Muscle of leg (tissue), 11 donors: ENCODE data around the gene PTPRN2. TPM values are rescaled to one million over a fixed set of nuclear protein-coding genes. Genes with fewer than 3 reads are reported as not detected.
"Not testable (repeated sequence)": the region's sequence is repeated elsewhere in the genome, so short reads cannot be mapped to it uniquely, and the experiment has no call there.

Experiments
- DNase-seq: peaks from one replicate; pipeline ENCODE4 v3.0.0; 2013
- H3K27ac ChIP-seq: one replicate; pipeline ENCODE4 v1.5.1; 2013; ENCODE audit warnings: mild to moderate bottlenecking, low read length, control low read depth
- H3K27me3 ChIP-seq: one replicate; pipeline ENCODE4 v1.6.1; 2013; ENCODE audit warnings: low read length; ENCODE audit not compliant: control insufficient read depth, insufficient read depth
- H3K36me3 ChIP-seq: one replicate; pipeline ENCODE4 v1.6.1; 2013; ENCODE audit warnings: low read length; ENCODE audit not compliant: control insufficient read depth, insufficient read depth
- H3K4me1 ChIP-seq: one replicate; pipeline ENCODE4 v1.6.1; 2013; ENCODE audit warnings: low read length; ENCODE audit not compliant: control insufficient read depth, insufficient read depth
- H3K4me3 ChIP-seq: one replicate; pipeline ENCODE4 v1.5.1; 2013; ENCODE audit warnings: low read length, control low read depth
- H3K9me3 ChIP-seq: replicated peaks from 2 replicates; pipeline ENCODE4 v1.6.1; 2013; ENCODE audit warnings: low read depth, low read length; ENCODE audit not compliant: control insufficient read depth
- WGBS: methylation state at CpG from one replicate; pipeline ENCODE4 v1.1.5; 2013; ENCODE audit warnings: missing lambda C conversion rate; ENCODE audit not compliant: insufficient coverage; 5-methylcytosine and 5-hydroxymethylcytosine counted together
- polyA plus RNA-seq, 8 donors: library from polyadenylated mRNA; unstranded; fragments of 120-200 nt; gene quantifications; one replicate each; pipeline versions ENCODE4 v1.2.1 to v1.2.3, GENCODE V29; 2013; ENCODE audit warnings: inconsistent platforms in 1 of 8, low replicate concordance in 1 of 8; ENCODE audit not compliant: insufficient read length in 8 of 8, insufficient read depth in 1 of 8
- total RNA-seq: library from RNA; stranded (reverse); fragments of 120-200 nt; gene quantifications from one replicate; pipeline ENCODE4 v1.2.4, GENCODE V29; 2013

Gene PTPRN2
- total and polyA plus RNA-seq, 9 donors = 1.4 to 2.9 (median 2.3) TPM

DNA sequence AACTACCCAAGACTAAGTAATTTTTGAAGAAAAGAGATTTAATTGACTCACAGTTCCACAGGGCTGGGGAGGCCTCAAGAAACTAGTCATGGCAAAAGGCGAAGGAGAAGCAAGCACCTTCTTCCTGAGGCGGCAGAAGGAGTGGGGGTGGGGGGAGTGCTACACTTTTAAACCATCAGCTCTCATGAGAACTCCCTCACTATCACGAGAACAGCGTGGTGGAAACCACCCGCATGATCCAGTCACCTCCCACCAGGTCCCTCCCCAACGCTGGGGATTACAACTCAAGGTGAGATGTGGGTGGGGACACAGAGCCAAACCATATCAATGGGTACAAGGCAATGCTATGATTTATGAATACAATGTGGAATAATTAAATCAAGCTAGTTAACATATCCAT lies 241.9 kb downstream of the PTPRN2 start:
- H3K27ac ChIP-seq = no peak overlapping the region
- H3K27me3 ChIP-seq = no peaks in the 10 kb centered on the region
- H3K4me3 ChIP-seq = no peak overlapping the region
- no peaks in the 10 kb centered on the region for H3K36me3 ChIP-seq
- no peak for DNase-seq
- H3K9me3 ChIP-seq = peaks cover 9% of the 10 kb centered on the region
- no CpG with 5 or more reads among the region's 6 CpGs for WGBS
- H3K4me1 ChIP-seq = no peaks in the 10 kb centered on the region

DNA sequence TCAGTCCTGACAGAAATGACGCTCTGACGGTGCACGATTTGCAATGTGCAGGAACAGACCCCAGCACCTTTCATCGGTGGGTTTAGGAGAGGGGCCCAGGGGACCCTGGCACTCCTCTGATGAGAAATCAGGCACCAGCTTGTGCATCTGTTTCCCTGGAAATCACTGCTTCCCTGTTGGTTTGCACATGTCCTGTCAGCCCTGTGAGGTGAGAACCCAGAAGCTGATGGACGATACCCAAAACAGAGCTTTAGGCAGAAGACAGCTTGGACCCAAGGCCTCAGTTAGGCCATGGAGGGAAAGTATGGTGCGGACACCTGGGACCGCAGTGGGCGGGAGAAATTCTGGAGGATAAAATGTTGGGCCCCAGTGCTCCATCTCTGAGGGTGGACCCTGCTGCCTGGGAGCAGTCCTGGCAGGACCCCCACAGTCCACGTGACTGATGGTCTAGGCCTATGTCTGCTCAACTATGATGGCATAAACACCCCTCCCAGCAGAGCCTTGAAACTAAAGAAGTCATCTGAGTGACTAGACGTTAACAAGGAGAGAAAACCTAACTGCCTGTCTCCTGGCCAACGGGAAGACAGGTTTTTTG lies 242.8 kb downstream of the PTPRN2 start:
- WGBS = 91% methylated on average over 8 of the region's 11 CpGs
- H3K36me3 ChIP-seq = no peaks in the 10 kb centered on the region

GRCh38 chr7:158343936-158344455 lies 243.6 kb downstream of the PTPRN2 start:
- H3K36me3 ChIP-seq = no peaks in the 10 kb centered on the region
- H3K27me3 ChIP-seq = no peaks in the 10 kb centered on the region
- WGBS = 86% methylated on average over 10 of the region's 10 CpGs
- no peak for DNase-seq
- H3K4me3 ChIP-seq = no peak overlapping the region
- H3K27ac ChIP-seq = no peak overlapping the region
- H3K4me1 ChIP-seq = no peaks in the 10 kb centered on the region
- H3K9me3 ChIP-seq = peaks cover 9% of the 10 kb centered on the region

More for the DNA sequence above, 242.8 kb downstream of the PTPRN2 start:
- Histone ChIP-seq H3K27ac (no peak overlapping the region), H3K9me3 (peaks cover 9% of the 10 kb centered on the region), H3K4me1 (no peaks in the 10 kb centered on the region), H3K27me3 (no peaks in the 10 kb centered on the region), H3K4me3 (no peak overlapping the region)
- DNase-seq = no peak

GRCh38 chr7:158343526-158343925 lies 244.1 kb downstream of the PTPRN2 start:
- H3K36me3 ChIP-seq = no peaks in the 10 kb centered on the region
- DNase-seq = no peak
- H3K4me3 ChIP-seq = no peak overlapping the region
- WGBS = 93% methylated on average over 17 of the region's 20 CpGs
- peaks cover 9% of the 10 kb centered on the region for H3K9me3 ChIP-seq
- no peak overlapping the region for H3K27ac ChIP-seq
- H3K4me1 ChIP-seq = no peaks in the 10 kb centered on the region
- H3K27me3 ChIP-seq = no peaks in the 10 kb centered on the region

DNA sequence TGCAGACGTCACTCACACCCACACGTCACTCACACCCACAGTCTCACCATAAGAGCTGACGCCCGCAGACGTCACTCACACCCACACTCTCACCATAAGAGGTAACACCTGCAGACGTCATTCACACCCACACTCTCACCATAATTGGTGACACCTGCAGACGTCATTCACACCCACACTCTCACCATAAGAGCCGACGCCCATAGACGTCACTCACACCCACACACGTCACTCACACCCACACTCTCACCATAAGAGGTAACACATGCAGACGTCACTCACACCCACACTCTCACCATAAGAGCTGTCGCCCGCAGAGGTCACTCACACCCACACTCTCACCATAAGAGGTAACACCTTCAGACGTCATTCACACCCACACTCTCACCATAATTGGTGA lies 246.5 kb downstream of the PTPRN2 start:
- not testable (repeated sequence) for H3K36me3 ChIP-seq, H3K27ac ChIP-seq, H3K27me3 ChIP-seq, H3K4me1 ChIP-seq, DNase-seq, H3K4me3 ChIP-seq
- WGBS = 80% methylated on average over 10 of the region's 15 CpGs
- peaks cover 11% of the 10 kb centered on the region for H3K9me3 ChIP-seq

DNA sequence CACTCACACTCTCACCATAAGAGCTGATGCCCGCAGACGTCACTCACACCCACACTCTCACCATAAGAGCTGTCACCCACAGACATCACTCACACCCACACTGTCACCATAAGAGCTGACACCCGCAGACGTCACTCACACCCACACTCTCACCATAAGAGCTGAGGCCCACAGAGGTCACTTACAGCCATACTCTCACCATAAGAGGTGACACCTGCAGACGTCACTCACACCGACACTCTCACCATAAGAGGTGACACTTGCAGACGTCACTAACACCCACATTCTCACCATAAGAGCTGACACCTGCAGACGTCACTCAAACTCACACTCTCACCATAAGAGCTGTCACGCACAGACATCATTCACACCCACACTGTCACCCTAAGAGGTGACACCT lies 250.7 kb downstream of the PTPRN2 start:
- not testable (repeated sequence) for H3K4me3 ChIP-seq, H3K27ac ChIP-seq, H3K4me1 ChIP-seq, H3K36me3 ChIP-seq, H3K9me3 ChIP-seq, DNase-seq, H3K27me3 ChIP-seq
- 72% methylated on average over 6 of the region's 9 CpGs for WGBS

- WGBS = 25% methylated on average over 1 of the region's 5 CpGs
- H3K36me3 ChIP-seq, H3K4me3 ChIP-seq, H3K27ac ChIP-seq, H3K4me1 ChIP-seq, DNase-seq, H3K27me3 ChIP-seq: not testable (repeated sequence)
- peaks cover 15% of the 10 kb centered on the region for H3K9me3 ChIP-seq
These were observed 255.1 kb downstream of the PTPRN2 start for GRCh38 chr7:158332516-158332915.

DNA sequence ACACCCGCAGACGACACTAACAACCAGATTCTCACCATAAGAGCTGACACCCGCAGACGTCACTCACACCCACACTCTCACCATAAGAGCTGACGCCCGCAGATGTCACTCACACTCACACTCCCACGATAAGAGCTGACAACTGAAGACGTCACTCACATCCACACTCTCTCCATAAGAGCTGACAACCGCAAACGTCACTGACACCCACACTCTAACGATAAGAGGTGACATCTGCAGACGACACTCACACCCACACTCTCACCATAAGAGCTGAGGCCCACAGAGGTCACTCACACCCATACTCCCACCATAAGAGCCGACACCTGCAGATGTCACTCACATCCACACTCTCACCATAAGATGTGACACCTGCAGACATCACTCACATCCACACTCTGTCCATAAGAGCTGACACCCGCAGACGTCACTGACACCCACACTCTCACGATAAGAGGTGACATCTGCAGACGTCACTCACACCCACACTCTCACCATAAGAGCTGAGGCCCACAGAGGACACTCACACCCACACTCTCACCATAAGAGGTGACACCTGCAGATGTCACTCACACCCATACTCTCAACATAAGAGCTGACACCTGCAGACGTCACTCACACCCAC lies 255.7 kb downstream of the PTPRN2 start:
- H3K9me3 ChIP-seq = peaks cover 15% of the 10 kb centered on the region
- not testable (repeated sequence) for H3K27me3 ChIP-seq, H3K27ac ChIP-seq, H3K4me1 ChIP-seq, H3K4me3 ChIP-seq, H3K36me3 ChIP-seq, DNase-seq
- WGBS = 93% methylated on average over 18 of the region's 18 CpGs

DNA sequence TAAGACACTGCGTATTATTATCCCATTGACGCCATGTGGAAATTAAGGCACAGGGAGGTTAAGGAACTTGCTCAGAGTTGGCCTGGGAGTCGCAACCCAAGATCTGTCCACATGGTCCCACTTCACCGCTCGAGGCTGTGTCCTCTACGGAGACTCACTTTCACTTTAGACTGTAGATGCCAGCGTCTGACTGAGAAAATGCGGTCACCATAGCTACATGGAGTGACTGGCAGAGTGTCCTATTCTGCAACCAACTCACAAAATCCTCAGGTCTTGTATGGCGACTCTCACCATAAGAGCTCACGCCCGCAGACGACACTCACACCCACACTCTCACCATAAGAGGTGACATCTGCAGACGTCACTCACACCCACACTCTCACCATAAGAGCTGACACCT lies 257.9 kb downstream of the PTPRN2 start:
- Histone ChIP-seq H3K4me1 (no peaks in the 10 kb centered on the region), H3K36me3 (no peaks in the 10 kb centered on the region), H3K27ac (no peak overlapping the region), H3K27me3 (no peaks in the 10 kb centered on the region), H3K9me3 (peaks cover 11% of the 10 kb centered on the region), H3K4me3 (no peak overlapping the region)
- no peak for DNase-seq
- 91% methylated on average over 8 of the region's 13 CpGs for WGBS

GRCh38 chr7:158329014-158329610 lies 258.5 kb downstream of the PTPRN2 start:
- no peak for DNase-seq

More at GRCh38 chr7:158329014-158329610, 258.5 kb downstream of the PTPRN2 start:
- Histone ChIP-seq H3K9me3 (peaks cover 11% of the 10 kb centered on the region), H3K36me3 (no peaks in the 10 kb centered on the region), H3K4me1 (no peaks in the 10 kb centered on the region), H3K27me3 (no peaks in the 10 kb centered on the region), H3K4me3 (no peak overlapping the region), H3K27ac (no peak overlapping the region)
- WGBS = 82% methylated on average over 24 of the region's 28 CpGs
